GM21528 (cell line): ENCODE measurements around the gene CRELD2.

Experiments
- ATAC-seq: cut with Tn5 transposase; IDR thresholded peaks from one replicate; pipeline ENCODE4 v1.9.1; 2021; ENCODE audit warnings: mild to moderate bottlenecking, moderate library complexity; ENCODE audit not compliant: unreplicated experiment, low FRiP score

CRELD2 gene

DNA sequence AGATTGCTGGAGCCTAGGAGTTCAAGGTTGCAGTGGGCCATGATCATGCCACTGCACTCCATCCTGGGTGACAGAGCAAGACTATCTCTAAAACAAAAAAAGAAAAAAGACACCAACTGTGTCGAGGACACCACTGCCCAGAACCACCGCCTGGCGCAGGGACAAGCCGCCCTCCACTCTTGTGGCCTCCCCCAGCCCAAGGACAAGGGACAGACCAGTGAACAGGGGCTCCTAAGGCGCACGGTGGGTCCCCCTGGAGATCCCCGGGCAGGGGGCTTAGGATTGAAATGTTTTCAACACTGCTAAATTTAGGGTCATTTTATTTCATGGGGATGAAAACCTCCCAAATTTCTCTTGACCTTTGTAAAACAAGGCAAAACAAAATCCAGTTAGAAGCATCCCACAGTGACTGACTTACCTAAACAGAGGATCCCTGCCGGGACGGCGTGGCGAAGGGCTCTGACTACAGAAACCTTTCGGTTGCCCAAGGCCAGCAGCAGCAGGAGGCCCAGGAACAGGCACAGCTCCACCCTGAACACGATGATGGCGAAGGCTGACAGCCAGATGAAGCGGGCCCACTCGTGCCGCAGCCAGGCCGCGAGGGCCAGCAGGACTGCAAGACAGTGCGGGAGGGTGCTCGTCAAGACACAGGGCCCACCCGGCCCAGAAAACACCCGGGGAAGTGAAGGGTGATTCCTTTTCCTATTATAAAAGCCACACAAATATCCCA is 8.8 kb upstream of the CRELD2 start:
- no peak for ATAC-seq

DNA sequence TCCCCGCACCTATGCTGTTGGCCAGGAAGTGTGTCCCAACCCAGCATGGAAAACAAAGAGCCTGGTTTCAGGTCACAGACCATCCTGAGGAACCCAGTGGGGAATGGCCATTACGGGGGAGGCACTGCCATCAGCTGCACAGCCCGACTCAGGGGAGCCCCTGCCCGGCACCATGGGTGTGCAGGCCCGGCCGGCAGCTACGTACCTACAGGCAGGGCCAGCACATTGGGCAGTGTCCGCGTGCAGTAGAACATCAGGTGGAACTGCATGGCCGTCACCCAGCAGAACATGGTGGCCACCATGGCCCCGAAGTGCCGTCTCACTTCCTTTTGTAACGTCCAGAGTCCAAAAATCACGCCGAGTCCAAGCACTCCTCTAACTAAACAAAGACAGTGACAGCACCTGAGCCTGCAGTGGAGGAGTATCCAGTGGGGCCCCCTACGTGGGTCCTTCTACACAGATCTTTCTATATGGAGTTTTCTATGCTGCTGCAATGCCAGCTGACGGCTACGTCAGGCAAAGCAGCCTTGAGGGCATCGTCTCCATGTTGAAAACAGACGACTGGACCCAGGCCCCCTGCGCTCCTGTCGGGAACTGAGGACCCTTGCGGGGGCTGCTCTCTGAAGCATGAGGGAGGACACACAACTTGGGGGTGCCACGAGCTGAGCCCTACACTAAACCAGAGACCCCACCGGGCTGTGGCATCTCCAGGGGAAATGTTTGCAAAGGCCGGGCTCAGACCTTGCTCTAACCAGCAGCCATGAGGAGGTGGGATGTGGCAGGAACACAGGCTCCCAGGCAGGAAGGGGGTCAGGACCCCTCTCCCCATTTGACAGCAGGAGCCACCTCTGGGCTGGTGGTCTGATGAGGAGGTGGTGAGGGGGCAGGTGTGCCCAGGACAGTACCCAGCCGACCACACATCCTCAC is 7.9 kb upstream of the CRELD2 start:
- ATAC-seq = no peak

DNA sequence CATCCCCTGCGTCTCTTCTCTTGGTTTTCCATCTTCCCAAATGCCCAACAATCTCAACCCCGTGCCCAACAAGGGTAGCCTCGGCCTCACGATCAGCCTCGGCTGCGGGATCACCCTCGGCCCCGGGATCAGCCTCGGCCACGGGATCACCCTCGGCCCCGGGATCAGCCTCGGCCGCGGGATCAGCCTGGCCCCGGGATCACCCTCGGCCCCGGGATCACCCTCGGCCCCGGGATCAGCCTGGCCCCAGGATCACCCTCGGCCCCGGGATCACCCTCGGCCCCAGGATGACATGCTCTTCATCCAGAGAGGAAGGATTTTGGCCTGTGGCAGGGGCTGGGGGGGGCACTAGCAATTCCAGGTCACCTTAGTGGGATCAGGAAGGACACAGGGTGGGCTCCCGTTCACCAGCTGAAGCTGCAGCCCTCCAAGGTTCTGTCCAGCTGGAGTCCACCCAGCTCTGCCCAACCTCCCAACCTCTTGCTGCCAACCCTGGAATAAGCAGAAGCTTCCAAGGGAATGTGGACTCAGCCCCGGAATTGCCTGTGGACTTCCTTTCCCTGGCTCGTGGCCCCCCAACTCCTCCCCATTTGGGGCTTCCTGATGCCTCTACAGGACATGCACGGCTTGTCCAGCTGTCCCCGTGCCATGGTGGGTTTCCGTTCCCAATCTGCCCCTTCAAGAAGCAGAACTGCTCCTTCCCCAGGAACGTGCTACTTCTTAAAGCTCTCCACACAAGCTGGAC is 6.4 kb upstream of the CRELD2 start:
- no peak for ATAC-seq

DNA sequence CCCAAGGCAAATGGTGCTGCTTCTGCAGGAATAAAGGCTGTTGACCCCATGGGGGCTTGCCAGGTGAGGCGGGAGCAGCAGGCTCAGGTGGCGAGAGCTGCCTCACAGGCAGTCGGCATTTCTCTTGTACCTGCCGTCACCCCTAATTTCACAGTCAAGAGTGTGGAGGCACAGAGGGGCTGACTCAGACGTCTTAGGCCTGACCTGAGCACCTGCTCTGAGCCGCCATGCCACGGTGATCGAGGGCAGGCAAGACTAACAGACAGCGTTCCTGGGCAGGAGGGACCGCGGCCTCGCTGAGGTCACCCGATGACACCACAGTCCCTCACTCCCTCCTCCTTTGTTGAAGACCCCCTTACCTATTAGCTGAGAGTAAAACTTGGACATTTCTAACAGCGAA is 5.4 kb upstream of the CRELD2 start:
- no peak for ATAC-seq

DNA sequence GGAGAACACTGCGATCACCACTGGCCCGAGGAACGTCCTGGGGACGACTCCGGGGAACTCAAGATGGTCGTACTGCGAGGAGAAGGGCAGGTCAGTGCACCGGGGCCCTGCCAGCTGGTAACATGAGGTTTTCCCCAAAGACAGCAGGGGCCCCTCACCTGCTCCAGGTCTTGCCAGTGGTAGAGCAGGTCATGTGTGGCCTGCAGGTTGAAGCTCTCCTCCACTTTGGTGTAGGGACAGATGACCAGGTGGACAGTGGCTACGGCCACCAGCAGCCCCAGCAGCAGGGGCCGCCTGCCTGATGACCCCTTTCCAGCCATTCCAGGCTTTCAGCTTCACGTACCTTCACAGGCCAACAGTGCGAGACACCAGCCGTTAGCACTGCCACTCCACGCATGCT is 5.0 kb upstream of the CRELD2 start:
- no peak for ATAC-seq

DNA sequence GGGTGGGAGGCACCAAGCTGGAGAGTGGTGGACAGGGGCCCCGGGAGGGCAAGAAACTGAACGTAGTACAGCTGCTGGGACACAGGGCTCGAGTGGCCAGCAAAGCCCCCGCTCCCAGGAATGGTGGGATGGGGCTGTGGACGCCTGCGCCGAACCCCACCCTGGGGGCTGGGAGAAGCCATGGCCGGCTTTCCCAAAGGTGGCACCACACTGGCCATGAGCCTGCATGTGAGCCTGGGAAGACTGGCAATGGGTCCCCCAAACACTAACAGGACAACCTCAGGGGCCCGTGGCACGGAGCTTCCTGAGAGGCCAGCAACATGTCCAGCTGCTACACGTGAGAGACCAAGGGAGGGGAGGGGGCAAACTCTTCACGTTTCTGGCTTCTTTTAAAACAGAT is 4.2 kb upstream of the CRELD2 start:
- no peak for ATAC-seq

DNA sequence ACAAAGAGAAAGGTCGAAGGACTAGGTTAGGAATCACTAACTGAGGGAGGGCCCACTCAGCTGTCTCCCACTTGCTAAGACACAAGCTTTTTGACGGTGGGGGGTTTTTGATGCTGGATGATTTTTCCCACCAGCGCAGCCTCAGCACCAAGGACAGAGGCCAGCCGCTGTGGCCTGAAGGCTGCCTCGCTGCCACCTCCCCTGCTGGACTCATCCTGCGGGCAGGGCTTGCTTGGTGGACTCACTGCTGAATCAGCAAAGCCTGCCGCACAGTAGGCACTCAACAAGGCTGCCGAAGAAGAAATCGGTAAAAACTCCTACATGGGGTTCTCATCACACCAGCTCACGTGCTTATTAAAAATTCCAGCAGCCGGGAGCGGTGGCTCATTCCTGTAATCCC is 2.8 kb upstream of the CRELD2 start:
- no peak for ATAC-seq

DNA sequence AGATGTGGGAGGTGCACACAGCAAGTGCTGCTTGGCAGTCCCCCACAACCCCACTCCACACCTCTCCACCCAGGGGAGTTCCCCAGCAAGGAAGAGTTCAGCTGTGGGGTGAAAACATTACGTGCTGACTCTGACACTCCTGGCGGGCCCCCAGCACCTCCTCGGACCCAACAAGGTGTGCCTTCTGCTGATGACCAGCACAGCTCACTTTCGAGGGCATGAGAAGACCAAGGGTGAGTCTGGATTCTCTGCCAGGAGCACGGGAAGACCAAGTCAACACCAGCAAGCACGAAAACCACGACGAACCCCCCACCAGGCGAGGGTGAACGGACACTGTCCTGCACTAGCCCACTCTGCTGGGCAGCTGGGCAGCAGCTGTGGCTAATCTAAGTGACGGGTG is 1.6 kb upstream of the CRELD2 start:
- no peak for ATAC-seq

DNA sequence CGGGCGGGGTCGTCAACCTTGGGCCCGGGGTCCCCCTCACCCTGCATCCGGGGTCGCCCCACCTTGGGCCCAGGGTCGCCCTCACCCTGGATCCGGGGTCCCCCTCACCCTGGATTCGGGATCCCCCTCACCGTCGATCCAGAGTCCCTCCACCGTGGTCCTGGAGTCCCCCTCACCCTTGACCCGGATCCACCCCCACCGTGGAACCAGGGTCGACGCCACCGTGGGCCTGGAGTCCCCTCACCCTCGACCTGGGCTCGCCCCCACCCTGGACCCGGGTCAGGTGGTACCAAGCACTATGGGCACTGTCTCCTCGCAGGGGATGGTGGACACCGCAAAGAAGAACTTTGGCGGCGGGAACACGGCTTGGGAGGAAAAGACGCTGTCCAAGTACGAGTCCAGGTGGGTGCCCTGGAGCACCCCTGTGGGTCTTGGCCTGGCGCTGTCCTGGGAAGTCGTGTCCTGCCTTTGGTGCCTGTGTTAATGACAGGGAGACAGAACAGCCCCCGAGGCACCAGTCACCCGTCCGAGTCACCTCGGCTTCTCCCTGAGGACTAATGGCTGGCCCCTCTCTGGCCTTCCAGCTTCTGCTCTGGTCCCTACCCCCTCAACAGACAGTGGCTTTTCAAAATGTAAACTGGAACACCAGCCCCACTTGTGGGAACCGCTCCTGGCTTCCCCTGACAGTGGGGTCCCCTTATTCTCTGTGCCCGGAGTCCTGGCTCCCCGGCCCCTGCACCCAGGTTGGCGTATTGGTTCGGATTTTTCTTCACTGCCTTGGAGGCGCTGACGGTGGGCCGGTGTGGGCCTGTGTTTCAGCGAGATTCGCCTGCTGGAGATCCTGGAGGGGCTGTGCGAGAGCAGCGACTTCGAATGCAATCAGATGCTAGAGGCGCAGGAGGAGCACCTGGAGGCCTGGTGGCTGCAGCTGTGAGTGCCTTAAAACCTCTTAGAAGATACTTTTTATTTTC is 762 bp downstream of the CRELD2 start:
- peak; percentile 2 for ATAC-seq

DNA sequence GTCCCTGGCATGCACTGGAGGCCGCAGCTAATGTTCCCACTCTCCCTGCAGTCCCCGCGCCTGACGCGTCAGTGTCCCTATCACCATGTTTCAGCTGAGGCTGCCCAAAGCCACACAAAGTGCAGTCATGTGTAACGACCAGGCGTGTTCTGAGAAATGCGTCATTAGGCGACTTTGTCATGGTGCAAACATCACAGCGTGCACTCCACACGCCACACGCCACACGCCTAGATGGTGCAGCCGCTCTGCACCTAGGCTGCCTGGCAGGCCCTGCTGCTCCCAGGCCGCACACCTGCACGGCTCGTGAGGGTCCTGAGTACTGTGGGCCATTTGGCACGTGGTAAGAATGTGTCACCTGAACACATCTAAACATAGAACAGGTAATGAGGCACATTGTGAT is 2.4 kb downstream of the CRELD2 start:
- no peak for ATAC-seq

DNA sequence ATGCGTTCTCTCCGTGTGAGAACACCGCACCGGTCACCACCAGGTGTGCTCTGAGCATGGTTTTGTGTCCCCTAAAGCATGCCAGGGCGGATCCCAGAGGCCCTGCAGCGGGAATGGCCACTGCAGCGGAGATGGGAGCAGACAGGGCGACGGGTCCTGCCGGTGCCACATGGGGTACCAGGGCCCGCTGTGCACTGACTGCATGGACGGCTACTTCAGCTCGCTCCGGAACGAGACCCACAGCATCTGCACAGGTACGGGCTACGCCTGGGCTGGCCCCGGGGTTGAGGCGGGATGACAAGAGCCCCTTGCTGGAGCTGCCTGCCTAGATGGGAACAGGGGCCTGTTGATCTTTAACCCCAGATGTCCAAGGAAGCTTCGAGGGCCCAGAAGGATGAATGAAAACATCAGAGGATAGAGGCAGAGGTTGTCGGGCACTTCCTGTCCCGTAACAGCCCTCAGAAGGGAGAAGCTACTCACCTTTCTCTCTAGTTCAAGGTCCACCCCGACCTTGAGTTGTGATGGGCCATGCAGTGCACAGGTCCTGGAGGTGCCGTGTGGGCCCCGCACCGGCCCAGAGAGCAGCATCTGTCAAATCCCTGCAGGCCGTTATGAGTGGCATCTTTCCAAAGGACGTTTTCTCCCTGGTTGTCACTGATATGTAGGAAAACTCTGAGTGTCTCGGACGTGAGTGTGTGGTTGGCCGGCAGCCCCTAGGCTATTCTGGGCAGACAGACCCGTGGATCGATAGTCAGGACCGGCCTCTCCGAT is 3.3 kb downstream of the CRELD2 start:
- no peak for ATAC-seq

DNA sequence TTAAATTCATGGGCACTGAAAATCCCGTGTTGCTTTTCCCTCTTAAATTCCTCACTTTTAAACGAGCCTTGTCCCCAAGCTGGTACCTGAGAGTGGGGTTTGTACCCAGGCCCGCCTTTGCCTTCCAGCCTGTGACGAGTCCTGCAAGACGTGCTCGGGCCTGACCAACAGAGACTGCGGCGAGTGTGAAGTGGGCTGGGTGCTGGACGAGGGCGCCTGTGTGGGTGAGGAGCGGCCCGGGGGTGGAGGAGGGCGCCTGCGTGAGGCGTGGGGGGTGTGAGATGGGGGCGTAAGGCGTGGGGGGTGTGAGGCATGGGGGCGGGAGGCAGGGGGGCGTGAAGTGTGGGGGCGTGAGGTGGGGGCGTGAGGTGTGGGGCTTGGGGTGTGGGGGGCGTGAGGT is 4.0 kb downstream of the CRELD2 start:
- no peak for ATAC-seq

DNA sequence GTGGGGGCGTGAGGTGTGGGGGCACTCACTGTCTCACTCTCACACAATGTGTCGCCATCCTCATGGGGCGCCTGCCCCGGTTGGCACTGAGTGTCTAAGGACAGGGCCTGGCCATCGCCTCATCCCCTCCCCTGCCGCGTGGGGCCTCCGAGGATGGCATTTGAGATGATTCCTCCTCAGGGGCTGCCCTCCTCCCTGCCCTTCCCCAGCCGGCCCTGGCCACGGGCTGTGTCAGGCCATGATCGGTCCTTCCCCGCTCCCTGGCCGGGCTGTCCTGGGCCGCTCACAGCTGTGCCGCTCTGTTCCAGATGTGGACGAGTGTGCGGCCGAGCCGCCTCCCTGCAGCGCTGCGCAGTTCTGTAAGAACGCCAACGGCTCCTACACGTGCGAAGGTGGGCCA is 4.5 kb downstream of the CRELD2 start:
- no peak for ATAC-seq

DNA sequence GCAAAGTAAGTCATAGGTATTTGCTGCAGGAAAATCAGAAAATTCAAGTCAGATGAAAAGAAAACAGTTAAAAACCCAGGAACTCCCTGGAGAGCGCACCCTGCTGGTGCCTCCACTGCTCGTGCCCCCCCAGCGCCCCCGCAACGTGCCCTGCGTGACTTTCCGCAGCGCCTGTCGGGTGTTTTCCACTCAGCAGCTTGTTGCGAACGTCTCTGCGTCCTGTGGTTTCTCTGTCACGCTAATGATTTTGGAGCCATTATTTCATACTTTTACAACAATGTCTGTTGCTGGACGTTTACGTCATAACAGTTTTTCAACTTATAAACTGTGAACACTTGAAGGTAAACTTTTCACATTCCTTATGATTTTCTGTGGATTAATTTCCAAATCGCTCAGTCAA is 5.0 kb downstream of the CRELD2 start:
- no peak for ATAC-seq

DNA sequence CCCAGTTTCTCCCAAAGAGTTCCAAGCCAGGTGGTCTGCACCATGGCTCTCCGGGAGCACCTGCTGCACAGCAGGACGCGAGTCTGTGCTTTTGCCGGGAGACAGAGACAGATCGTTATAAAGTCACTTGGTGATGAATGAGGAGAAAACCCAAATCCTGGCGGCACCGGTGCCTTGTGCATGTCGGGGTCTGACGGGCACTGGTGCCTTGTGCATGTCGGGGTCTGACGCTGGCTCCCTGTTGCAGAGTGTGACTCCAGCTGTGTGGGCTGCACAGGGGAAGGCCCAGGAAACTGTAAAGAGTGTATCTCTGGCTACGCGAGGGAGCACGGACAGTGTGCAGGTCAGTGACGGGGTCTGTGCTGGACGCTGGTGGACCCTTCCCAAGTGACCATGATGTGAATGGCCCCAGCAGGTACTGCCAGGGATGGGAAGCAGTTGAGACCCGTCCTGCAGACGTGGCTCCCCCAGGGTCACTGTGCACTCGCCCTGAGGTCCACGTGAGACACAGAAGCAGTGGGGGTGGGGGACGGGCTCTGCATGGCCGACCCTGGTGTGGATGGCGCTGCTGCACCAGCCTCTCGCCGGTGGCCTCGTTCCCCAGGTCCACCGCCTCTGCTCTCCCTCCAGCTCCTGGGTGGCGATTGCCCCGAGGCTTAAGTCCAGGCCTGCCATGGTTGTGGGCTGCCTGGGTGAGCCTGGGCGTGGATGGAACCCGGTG is 5.8 kb downstream of the CRELD2 start:
- ATAC-seq = no peak

DNA sequence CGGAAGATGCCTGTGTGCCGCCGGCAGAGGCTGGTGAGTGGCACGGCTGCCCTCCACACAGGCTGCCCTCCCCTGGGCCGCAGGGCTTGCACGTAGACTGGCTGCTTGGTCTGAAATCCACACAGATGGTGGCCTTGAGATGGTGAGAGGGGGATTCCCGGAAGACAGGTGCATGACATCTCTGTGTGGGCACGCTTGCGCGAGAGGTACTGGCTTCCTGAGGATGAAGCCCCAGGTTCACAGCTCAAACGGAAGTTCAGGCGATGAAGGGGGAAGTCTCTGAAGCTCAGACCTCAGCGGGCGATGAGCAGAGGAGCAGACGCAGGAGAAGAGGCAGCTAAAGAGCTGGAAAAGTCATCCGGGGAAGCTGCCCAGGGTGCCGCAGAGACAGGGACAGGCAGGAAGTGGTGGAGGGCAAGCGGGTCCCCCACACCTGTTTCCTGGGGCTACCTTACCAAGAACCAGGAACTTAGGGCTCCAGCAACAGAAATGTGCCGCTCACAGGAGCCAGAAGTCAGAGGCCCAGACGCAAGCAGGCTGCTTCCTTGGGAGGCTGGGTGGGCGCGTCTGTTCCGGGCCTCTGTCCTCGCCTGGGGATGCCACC is 7.2 kb downstream of the CRELD2 start:
- peak; percentile 42 for ATAC-seq

DNA sequence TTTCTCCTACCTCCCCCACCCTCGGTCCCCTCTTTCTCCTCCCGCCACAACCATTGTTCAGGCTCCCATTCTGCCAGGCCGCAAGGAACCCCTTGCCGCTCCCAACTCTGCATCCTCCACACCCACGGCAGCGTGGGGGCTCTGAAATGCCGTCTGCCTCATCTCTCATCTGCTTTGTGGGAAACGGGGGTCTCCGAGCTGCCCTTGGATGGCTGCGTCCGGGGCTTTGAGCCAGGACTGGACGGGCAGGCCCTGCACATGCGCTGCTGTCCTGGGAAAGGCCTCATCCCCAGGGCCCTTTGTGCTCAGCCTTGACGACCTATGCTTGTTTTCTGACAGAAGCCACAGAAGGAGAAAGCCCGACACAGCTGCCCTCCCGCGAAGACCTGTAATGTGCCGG is 8.5 kb downstream of the CRELD2 start:
- ATAC-seq = no peak

DNA sequence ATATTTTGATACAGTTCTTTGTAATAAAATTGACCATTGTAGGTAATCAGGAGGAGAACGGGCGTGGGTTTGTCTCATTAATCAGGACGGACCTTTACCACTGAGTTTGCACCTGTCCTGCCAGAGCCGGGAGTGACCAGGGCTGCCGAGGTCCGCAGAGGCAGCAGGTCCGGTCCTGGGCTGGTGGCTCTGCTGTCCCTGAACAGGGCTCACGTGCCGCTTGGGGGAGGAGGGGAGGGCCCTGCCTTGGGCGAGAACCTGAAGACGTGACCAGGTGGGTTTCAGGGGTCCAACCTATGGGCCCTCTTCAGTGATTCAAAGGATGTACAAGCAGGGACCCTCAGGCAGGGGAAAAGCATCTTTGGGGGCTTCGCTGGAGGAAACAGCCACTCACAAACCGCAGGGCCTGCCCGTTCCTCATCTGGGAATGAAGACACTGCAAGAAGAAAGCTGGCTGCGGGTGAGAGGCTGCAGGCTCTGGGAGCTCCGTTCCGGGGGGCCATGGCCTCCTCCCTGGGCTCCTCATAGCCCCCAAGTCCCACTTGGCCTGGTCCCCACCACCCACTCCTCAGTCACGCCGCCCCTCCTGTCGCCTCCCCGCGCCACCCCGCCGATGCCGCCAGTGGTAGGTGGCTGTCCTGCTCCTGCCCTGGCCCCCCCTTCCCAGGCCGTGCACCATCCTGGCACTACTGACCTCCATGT is 9.2 kb downstream of the CRELD2 start:
- ATAC-seq = no peak
